GM18499 (cell line): Measurements from ENCODE around the gene GZMM.

ENCODE experiments used
- ATAC-seq: cut with Tn5 transposase; IDR thresholded peaks from one replicate; pipeline ENCODE4 v1.9.1; 2021; ENCODE audit warnings: moderate number of reproducible peaks; ENCODE audit not compliant: insufficient read depth, unreplicated experiment

Gene GZMM

GRCh38 chr19:533364-534058 is 10.3 kb upstream of the GZMM start:
- no peak for ATAC-seq

GRCh38 chr19:534088-534487 is 9.8 kb upstream of the GZMM start:
- ATAC-seq: no peak

DNA sequence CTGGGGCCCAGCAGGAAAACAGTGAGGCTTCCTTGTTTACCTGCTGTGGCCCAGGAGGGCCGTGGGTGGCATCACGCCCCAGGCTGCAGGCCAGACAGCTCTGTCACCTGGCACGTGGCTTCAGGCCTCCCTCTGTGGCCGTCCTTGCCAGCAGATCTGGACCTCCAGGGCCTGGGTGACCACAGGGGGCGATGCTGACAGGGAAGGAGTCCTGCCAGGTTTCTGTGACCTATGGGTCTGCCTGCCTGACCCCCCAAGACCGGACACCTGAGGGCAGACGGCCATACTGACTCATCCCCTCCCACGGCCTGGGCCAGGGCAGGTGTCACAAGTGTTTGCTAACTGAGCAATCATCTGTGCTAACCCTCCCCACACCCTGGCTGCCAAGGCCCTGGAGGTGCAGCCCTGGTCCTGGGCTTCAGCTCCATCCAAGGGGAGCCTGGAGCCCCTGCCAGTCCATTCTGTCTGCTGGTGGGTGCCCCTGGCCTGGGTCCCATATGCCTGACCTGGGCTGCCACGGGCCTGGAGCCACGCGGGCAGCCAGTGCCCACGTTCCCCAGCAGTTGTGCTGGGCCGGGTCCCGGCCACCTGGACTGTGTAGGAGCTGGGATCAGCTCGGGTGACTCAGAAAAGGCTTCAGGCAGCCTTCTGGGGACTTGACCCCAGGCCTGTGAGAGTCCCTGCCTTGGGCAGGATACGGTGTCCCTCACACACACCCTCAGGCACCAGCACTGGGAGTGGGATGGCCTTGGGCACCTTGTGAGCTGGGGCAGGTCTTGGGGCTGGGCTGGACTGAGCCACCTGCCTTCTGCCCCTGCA is 8.6 kb upstream of the GZMM start:
- ATAC-seq: no peak

DNA sequence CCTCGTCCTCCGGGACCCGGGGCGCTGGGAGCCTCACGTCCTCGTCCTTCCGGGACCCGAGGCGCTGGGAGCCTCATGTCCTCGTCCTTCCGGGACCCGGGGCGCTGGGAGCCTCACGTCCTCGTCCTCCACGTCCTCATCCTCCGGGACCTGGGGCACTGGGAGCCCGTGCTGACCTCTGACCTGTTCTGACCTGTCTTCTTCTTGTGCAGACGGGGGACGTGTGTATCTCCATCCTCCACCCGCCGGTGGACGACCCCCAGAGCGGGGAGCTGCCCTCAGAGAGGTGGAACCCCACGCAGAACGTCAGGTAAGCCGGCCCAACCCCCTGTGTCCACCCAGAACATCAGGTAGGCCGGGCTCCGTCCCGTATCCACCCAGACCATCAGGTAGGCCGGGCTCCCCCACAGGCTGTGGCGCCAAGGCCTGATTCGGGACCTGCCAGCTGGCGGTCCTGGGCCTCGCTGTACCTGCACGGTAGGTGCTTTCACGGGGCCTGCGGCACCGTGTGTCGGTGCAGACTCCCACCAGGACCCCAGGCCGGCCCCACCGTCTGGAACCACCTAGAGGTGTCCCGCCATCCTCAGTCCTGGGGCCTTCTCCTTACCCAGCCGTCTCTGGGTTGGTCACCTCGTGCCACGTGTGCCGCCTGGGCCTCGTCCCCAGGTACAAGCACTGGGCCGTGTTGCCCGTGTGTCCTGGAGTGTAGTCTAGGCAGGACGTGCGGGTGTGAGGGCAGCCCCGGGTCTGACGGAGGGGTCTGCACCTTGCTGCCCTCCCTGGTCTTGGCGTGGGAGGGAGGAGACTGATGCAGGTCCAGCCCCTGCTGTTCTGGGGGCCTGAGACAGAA is 7.6 kb upstream of the GZMM start:
- ATAC-seq: no peak

GRCh38 chr19:536881-537404 is 6.9 kb upstream of the GZMM start:
- no peak for ATAC-seq

DNA sequence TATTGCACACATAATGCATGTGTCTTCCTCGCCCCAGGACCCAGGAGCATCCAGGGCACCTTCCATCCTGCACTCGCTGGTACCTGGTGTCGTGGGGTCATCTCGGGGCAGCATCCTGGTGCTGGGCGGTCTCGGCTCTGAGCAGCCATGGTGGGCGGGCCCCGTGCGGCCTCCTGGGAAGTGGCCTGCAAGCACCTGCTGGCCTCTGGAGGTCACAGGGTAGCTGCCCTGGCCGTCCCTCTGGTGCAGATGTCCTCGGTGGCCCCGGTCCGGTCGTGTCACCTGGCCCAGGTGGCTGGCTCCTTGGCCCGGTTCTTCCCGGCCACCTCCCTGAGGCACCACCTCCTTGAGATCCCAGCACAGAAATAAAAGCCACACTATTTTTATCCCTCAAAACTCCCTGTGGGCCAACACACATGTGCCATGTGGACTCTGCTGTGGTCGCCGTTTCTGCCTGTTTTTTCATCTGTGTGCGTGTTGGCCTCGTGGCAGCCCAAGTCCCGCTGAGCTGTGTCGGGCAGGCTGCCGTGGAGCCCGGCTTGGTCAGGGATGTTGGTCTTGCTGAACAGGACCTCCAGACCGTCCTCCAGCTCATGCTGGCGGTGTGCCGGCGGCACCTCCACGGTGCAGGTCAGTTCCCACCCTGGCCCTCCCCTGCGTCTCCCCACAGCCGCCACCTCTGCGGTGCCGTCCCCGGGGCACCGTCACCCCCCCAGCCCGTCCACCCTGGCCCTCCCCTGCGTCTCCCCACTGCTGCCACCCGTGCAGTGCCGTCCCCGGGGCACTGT is 5.0 kb upstream of the GZMM start:
- no peak for ATAC-seq

GRCh38 chr19:539429-540030 is 4.3 kb upstream of the GZMM start:
- no peak for ATAC-seq

- ATAC-seq: no peak
Measured at GRCh38 chr19:540867-541637, 2.8 kb upstream of the GZMM start.

DNA sequence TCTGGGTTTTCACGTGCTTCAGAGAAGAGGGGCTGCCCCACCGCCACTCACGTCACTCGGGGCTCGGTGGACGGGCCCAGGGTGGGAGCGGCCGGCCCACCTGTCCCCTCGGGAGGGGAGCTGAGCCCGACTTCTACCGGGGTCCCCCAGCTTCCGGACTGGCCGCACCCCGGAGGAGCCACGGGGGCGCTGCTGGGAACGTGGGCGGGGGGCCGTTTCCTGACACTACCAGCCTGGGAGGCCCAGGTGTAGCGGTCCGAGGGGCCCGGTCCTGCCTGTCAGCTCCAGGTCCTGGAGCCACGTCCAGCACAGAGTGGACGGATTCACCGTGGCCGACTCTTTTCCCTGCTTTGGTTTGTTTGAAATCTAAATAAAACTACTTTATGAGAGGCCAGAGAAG is 2.2 kb upstream of the GZMM start:
- no peak for ATAC-seq

GRCh38 chr19:542173-542866 is 1.5 kb upstream of the GZMM start:
- ATAC-seq: no peak

DNA sequence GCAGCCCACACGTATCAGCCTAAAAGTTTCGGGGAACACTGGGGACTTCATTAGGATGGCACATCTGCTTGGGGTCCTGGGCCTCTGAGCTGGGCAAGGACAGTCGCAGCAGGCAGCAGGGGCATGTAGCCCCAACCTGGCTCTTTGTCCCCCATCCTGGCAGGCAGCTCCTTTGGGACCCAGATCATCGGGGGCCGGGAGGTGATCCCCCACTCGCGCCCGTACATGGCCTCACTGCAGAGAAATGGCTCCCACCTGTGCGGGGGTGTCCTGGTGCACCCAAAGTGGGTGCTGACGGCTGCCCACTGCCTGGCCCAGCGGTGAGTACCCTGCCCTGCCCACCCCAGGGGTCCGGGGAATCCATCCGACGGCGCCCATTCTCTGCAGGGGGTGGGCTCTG is 3.3 kb downstream of the GZMM start:
- no peak for ATAC-seq

DNA sequence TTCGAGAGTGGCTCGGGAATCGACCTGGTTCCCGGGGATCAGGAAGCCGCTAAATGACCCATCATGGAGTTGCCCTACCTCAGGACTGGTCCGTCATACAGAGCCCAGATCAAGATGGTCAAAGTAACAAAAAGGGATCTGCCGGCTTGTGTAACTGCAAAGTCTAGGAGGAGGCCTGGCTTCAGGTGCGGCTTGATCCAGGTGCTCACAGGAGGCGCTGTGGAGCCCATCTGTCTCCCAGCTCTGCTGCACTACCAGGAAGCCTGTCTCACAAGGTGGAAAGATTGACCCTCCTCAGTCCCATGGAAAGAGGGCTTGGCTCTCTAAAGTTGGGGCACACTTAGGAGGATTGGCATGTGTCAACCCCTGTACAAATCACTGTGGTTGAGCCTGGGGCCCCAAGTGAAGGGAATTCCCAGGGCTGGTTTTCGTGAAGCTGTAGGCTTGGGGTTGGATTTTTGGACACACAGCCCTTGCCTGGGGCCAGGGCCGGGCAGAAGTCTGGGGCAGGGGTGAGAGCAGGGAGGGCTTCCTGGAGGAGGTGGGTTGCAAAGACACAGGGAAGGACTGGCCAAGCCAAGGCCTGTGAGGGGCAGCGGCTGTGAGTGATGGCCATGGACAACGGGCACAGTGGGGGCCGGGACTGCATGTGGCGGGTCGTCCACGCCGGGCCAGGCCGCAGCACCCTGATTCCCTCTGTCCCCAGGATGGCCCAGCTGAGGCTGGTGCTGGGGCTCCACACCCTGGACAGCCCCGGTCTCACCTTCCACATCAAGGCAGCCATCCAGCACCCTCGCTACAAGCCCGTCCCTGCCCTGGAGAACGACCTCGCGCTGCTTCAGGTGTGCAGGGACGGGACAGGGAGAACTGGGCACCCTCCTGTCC is 4.2 kb downstream of the GZMM start:
- ATAC-seq: no peak

DNA sequence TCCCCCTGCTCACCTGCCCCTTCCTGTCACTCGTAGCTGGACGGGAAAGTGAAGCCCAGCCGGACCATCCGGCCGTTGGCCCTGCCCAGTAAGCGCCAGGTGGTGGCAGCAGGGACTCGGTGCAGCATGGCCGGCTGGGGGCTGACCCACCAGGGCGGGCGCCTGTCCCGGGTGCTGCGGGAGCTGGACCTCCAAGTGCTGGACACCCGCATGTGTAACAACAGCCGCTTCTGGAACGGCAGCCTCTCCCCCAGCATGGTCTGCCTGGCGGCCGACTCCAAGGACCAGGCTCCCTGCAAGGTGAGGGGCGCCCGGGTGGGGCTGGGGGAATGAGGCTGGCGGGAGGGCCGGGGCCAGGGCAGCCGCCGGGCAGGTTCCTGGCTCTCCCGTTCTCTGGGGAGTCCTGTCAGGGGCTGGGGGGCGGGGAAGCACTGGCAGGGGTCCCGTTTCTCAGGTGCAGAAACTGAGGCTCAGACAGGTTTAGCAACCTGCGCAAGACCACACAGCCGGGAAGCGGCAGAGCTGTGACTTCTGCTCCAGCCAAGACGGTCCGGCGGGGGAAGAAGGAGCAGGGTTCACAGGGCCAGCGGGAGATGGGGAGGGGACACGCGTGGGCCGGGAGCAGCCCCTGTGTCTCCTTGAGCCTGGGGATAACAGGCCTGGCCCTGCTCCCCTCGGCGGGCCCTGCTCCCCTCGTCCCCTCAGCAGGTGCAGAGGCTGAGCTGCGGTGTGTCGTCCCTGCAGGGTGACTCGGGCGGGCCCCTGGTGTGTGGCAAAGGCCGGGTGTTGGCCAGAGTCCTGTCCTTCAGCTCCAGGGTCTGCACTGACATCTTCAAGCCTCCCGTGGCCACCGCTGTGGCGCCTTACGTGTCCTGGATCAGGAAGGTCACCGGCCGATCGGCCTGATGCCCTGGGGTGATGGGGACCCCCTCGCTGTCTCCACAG is 5.3 kb downstream of the GZMM start:
- no peak for ATAC-seq

DNA sequence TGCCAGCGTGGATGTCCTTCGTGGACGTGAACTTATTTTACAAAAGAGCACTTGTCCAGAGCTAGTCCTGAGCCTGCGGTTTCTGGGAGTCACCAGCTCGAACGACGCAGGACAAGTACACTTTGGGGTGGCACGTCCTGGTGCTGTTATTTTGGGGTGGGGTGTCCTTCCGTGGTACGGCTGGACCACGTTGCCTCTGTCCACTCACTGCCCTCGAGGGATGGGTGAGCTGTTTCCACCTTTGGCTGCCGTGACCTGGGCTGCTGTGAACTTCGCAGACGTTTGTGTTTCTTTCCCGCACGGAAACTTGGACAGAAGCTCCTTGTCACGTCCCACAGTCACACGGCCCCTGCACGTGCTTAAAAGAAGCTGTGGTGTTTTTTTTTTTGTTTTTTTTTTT is 11.0 kb downstream of the GZMM start:
- ATAC-seq: no peak

DNA sequence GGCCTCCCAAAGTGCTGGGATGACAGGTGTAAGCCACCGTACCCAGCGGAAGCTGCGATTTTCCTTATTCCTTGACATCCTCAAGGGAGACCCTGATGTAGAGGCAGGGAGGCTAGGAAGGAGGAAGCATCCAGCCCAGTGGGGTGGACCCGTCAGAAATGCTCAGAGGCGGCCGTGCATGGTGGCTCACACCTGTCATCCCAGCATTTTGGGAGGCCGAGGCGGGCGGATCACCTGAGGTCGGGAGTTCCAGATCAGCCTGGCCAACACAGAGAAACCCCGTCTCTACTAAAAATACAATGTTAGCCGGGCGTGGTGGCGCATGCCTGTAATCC is 11.6 kb downstream of the GZMM start:
- ATAC-seq: no peak

DNA sequence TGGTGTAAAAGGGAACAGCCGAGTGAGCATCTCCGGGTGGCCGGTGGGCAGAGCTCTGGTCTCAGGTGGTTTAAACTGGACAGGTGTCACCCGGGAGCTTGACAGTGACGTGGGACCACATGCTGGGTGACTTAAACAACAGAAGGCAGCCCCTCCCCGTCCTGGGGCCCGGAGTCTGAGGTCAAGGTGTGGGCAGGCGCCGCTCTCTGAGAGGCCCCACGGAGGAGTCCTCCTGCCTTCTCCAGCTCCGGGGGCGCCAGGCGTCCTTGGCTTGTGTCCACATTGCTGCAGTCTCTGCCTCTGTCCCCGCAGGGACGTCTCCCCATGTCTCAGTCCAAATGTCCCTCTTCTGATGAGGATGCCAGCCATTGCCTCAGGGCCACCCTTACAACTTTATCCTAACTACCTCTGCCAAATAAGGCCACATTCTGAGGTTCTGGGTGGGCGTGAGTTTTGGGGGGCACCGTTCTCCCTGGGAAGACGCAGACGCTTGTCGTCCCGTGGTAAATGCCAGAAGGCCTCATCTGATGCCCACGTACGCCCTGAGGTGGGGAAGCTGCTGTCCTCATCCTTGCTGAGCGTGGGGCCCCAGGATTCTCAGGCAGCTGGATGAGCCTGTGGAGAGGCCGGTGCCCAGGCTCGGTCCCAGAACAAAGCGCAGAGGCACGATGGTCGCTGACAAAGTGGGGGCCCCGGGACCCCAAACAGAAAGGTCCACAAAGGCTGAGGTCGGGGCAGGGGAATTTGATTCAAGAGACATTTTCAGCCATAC is 12.9 kb downstream of the GZMM start:
- no peak for ATAC-seq
